Mesenchymal stem cell (in vitro differentiated cells and primary cell): ENCODE measurements around the gene EPAS1.

Experiments used
- DNase-seq: peaks from one replicate; pipeline ENCODE4 v3.0.0-alpha.2; 2013
- H2AFZ ChIP-seq: one replicate; pipeline ENCODE4 v1.6.1; 2013; ENCODE audit warnings: low read depth, mild to moderate bottlenecking, control low read depth, inconsistent platforms, low read length, moderate library complexity
- H2AK5ac ChIP-seq: 2 replicates; pipeline ENCODE4 v1.6.1; 2013; ENCODE audit warnings: low read length, moderate library complexity, mild to moderate bottlenecking, inconsistent platforms; ENCODE audit not compliant: severe bottlenecking
- H2BK120ac ChIP-seq: one replicate; pipeline ENCODE4 v1.6.1; 2013; ENCODE audit warnings: low read depth, mild to moderate bottlenecking, inconsistent platforms, low read length, moderate library complexity
- H2BK12ac ChIP-seq, 2 experiments: one replicate each; pipeline ENCODE4 v1.6.1; 2013; ENCODE audit warnings: inconsistent platforms in 2 of 2, low read length in 2 of 2, mild to moderate bottlenecking in 2 of 2, moderate library complexity in 2 of 2, control low read depth in 1 of 2
- H2BK15ac ChIP-seq: one replicate; pipeline ENCODE4 v1.6.1; 2013; ENCODE audit warnings: mild to moderate bottlenecking, low read depth, inconsistent platforms; ENCODE audit not compliant: poor library complexity, severe bottlenecking
- H2BK5ac ChIP-seq: 2 replicates; pipeline ENCODE4 v1.6.1; 2013; ENCODE audit warnings: low read depth, mild to moderate bottlenecking, low read length, control low read depth, inconsistent platforms; ENCODE audit not compliant: poor library complexity, severe bottlenecking
- H3K14ac ChIP-seq, 2 experiments: one replicate each; pipeline ENCODE4 v1.6.1; 2013; ENCODE audit warnings: inconsistent platforms in 2 of 2, low read length in 2 of 2, control low read depth in 1 of 2, mild to moderate bottlenecking in 1 of 2, moderate library complexity in 1 of 2
- H3K18ac ChIP-seq, 2 experiments: one replicate each; pipeline ENCODE4 v1.6.1; 2013; ENCODE audit warnings: inconsistent platforms in 2 of 2, low read length in 2 of 2, control low read depth in 1 of 2, low read depth in 1 of 2, mild to moderate bottlenecking in 1 of 2
- H3K23ac ChIP-seq, 2 experiments: one replicate each; pipeline ENCODE4 v1.6.1; 2013; ENCODE audit warnings: inconsistent platforms in 2 of 2, low read length in 2 of 2, mild to moderate bottlenecking in 2 of 2, moderate library complexity in 2 of 2, control low read depth in 1 of 2
- H3K27ac ChIP-seq: 2 replicates; pipeline ENCODE4 v1.5.1; 2013; ENCODE audit warnings: mild to moderate bottlenecking, moderate library complexity, low read length, control low read depth, inconsistent platforms; ENCODE audit not compliant: poor library complexity, severe bottlenecking
- H3K27me3 ChIP-seq, 2 experiments: 2 replicates each; pipeline versions ENCODE4 v1.6.1 to v1.7.0; 2013; ENCODE audit warnings: low read length in 2 of 2, mild to moderate bottlenecking in 2 of 2, moderate library complexity in 2 of 2, control low read depth in 1 of 2, inconsistent platforms in 1 of 2; ENCODE audit not compliant: control insufficient read depth in 1 of 2, insufficient read depth in 1 of 2
- H3K36me3 ChIP-seq, 2 experiments: 2 replicates each; pipeline versions ENCODE4 v1.6.1 to v1.7.0; 2013; ENCODE audit warnings: low read length in 2 of 2, control low read depth in 1 of 2, inconsistent platforms in 1 of 2, low read depth in 1 of 2, mild to moderate bottlenecking in 1 of 2; ENCODE audit not compliant: insufficient read depth in 2 of 2, control insufficient read depth in 1 of 2
- H3K4ac ChIP-seq, 2 experiments: one replicate each; pipeline ENCODE4 v1.6.1; 2013; ENCODE audit warnings: inconsistent platforms in 2 of 2, low read length in 2 of 2, mild to moderate bottlenecking in 2 of 2, moderate library complexity in 2 of 2, control low read depth in 1 of 2, low read depth in 1 of 2
- H3K4me1 ChIP-seq: 2 replicates; pipeline ENCODE4 v1.6.1; 2013; ENCODE audit warnings: low read depth, low read length, control low read depth; ENCODE audit not compliant: control insufficient read depth, insufficient read depth
- H3K4me2 ChIP-seq: 2 replicates; pipeline ENCODE4 v1.6.1; 2013; ENCODE audit warnings: low read length, mild to moderate bottlenecking, inconsistent platforms; ENCODE audit not compliant: poor library complexity, severe bottlenecking
- H3K4me3 ChIP-seq, 2 experiments: 2 replicates each; pipeline versions ENCODE4 v1.5.1 to v1.7.0; 2013; ENCODE audit warnings: low read length in 2 of 2, mild to moderate bottlenecking in 2 of 2, control low read depth in 1 of 2, low read depth in 1 of 2; ENCODE audit not compliant: insufficient read depth in 1 of 2
- H3K79me1 ChIP-seq: replicated peaks from 2 replicates; pipeline ENCODE4 v1.6.1; 2013; ENCODE audit warnings: mild to moderate bottlenecking, control low read depth, low read length, inconsistent platforms; ENCODE audit not compliant: poor library complexity, severe bottlenecking
- H3K9ac ChIP-seq: 2 replicates; pipeline ENCODE4 v1.7.0; 2013; ENCODE audit warnings: mild to moderate bottlenecking, low read length, moderate library complexity
- H3K9me3 ChIP-seq: 2 replicates; pipeline ENCODE4 v1.7.0; 2013; ENCODE audit warnings: mild to moderate bottlenecking, low read length; ENCODE audit not compliant: control insufficient read depth
- H4K8ac ChIP-seq: one replicate; pipeline ENCODE4 v1.6.1; 2013; ENCODE audit warnings: inconsistent platforms, mild to moderate bottlenecking, low read length, moderate library complexity
- H4K91ac ChIP-seq: one replicate; pipeline ENCODE4 v1.6.1; 2013; ENCODE audit warnings: mild to moderate bottlenecking, low read length, inconsistent platforms
- WGBS: methylation state at CpG from one replicate; pipeline ENCODE4 v1.1.7; 2013; ENCODE audit warnings: mixed read lengths; 5-methylcytosine and 5-hydroxymethylcytosine counted together

EPAS1 gene

GRCh38 chr2:46290078-46290477 is 7.1 kb upstream of the EPAS1 start:
- 81% methylated on average over 4 of the region's 5 CpGs for WGBS
- no peaks in the 10 kb centered on the region for H3K36me3 ChIP-seq

GRCh38 chr2:46293466-46293865 is 3.7 kb upstream of the EPAS1 start:
- no peak for DNase-seq
- no peak overlapping the region for H2BK120ac ChIP-seq
- no peak overlapping the region for H3K4me2 ChIP-seq
- no peak overlapping the region for H3K18ac ChIP-seq
- no peaks in the 10 kb centered on the region for H3K36me3 ChIP-seq
- no peak overlapping the region for H2AFZ ChIP-seq
- no peak overlapping the region for H3K4ac ChIP-seq
- H4K8ac ChIP-seq = no peak overlapping the region
- no peak overlapping the region for H4K91ac ChIP-seq
- H3K79me1 ChIP-seq = peaks cover 6% of the 10 kb centered on the region
- WGBS = 88% methylated on average over 4 of the region's 4 CpGs
- peaks cover 0 to 11% of the 10 kb centered on the region in 2 experiments for H3K27me3 ChIP-seq
- no peak overlapping the region for H3K9ac ChIP-seq
- H2BK12ac ChIP-seq = no peak overlapping the region
- no peak overlapping the region for H3K23ac ChIP-seq
- no peak overlapping the region for H2BK5ac ChIP-seq
- no peak overlapping the region for H2BK15ac ChIP-seq
- no peak overlapping the region for H3K14ac ChIP-seq
- H3K27ac ChIP-seq = no peak overlapping the region
- no peak overlapping the region for H3K4me3 ChIP-seq
- no peaks in the 10 kb centered on the region for H3K9me3 ChIP-seq
- H2AK5ac ChIP-seq = no peak overlapping the region
- peaks cover 11% of the 10 kb centered on the region for H3K4me1 ChIP-seq

More at GRCh38 chr2:46290078-46290477, 7.1 kb upstream of the EPAS1 start:
- Histone ChIP-seq H3K4ac (no peak overlapping the region), H3K27ac (no peak overlapping the region), H3K4me2 (no peak overlapping the region), H3K23ac (no peak overlapping the region), H4K8ac (no peak overlapping the region), H2AK5ac (no peak overlapping the region), H3K4me1 (no peaks in the 10 kb centered on the region), H3K79me1 (no peaks in the 10 kb centered on the region), H4K91ac (no peak overlapping the region), H2BK5ac (no peak overlapping the region), H2BK12ac (no peak overlapping the region), H3K14ac (no peak overlapping the region), H2AFZ (no peak overlapping the region), H3K4me3 (no peak overlapping the region), H3K9me3 (no peaks in the 10 kb centered on the region), H3K9ac (no peak overlapping the region), H3K27me3 (peaks cover 4 to 8% of the 10 kb centered on the region in 2 experiments), H2BK15ac (no peak overlapping the region), H2BK120ac (no peak overlapping the region), H3K18ac (no peak overlapping the region)
- DNase-seq = no peak

DNA sequence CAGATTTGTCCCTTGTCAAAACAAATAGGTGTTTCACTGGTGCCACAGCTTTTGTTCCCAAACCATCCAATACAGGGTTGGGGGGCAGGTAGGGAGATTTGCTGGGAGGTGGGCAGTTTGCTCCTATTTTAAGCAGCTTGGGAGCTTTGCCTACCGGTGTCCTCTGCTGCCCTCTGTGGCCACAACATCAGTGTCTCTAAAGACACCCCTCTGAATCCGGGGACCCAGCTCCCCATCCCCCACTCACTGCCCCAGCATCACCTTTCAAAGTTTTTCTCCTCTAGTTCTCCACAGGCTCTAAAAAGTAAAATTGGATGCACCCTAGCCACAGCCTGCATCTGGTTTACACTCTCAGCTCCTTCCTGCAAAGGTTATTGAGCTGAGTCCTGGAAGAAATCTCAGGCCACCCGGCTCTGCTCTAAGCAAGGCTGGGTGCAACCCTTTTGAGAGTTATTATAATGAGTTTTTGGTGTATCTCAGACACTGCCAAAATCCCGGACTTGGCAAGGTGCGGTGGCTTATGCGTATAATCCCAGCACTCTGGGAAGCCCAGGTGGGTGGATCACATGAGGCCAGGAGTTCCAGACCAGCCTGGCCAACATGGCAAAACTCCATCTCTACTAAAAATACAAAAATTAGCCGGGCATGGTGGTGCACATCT is 2.9 kb upstream of the EPAS1 start:
- no peak overlapping the region for H3K4ac ChIP-seq
- no peak overlapping the region for H2AK5ac ChIP-seq
- H3K4me3 ChIP-seq = no peak overlapping the region
- H3K23ac ChIP-seq = no peak overlapping the region
- 70% methylated on average over 7 of the region's 7 CpGs for WGBS
- peaks cover 17% of the 10 kb centered on the region for H3K4me1 ChIP-seq
- H2AFZ ChIP-seq = no peak overlapping the region
- H2BK12ac ChIP-seq = no peak overlapping the region
- H3K36me3 ChIP-seq = no peaks in the 10 kb centered on the region
- H3K9ac ChIP-seq = no peak overlapping the region
- peaks cover 0 to 11% of the 10 kb centered on the region in 2 experiments for H3K27me3 ChIP-seq
- DNase-seq = peak; percentile 42
- no peaks in the 10 kb centered on the region for H3K9me3 ChIP-seq
- peaks cover 12% of the 10 kb centered on the region for H3K79me1 ChIP-seq
- no peak overlapping the region for H3K14ac ChIP-seq
- H2BK120ac ChIP-seq = no peak overlapping the region
- no peak overlapping the region for H3K4me2 ChIP-seq
- H4K8ac ChIP-seq = no peak overlapping the region
- no peak overlapping the region for H2BK15ac ChIP-seq
- H4K91ac ChIP-seq = no peak overlapping the region
- H3K18ac ChIP-seq = no peak overlapping the region
- H2BK5ac ChIP-seq = no peak overlapping the region
- no peak overlapping the region for H3K27ac ChIP-seq

DNA sequence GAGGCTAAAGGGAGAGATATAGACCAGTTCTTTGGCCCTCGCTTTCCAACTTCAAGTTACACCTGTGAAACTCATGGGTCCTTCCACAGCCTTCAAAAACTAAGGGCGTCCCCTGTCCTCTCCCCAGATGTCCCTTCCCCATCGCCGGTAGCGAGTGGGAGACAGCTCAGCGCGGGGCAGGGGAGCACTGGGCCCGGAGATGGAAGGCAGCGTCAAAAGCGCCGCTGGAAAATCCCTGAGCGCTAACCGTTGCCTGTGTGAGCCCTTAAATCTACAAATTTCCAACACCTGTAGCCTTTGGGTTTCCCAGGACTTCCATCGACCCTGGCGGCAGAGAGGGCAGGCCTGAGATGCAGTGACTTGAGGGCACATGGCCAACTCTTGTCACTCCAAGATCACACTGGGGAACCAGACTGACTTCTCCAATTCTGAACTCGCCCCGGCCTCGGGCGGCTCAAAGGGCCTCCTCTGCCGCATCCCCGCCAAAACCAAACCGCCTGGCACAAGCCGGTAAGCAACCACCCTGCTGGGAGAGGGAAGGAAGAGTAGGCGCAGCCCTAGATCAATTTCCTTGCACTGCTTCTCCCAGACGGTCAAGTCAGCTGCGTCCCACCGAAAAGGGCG is 879 bp upstream of the EPAS1 start:
- Histone ChIP-seq H2BK5ac (peak overlapping the region; percentile 61), H3K18ac (peak overlapping the region; percentile 8 to 92), H3K4me1 (peaks cover 21% of the 10 kb centered on the region), H3K4me2 (peak overlapping the region; percentile 96), H2AFZ (peak overlapping the region; percentile 92), H3K79me1 (peaks cover 15% of the 10 kb centered on the region), H3K4me3 (peak overlapping the region; percentile 80 to 91), H3K36me3 (no peaks in the 10 kb centered on the region), H2AK5ac (no peak overlapping the region), H3K23ac (peak overlapping the region in 1 of 2 experiments; percentile 81), H3K14ac (peak overlapping the region in 1 of 2 experiments; percentile 79), H4K91ac (peak overlapping the region; percentile 57), H3K9ac (peak overlapping the region; percentile 87), H3K27me3 (peaks cover 0 to 11% of the 10 kb centered on the region in 2 experiments), H2BK15ac (peak overlapping the region; percentile 84), H3K4ac (peak overlapping the region; percentile 85 to 86), H2BK120ac (peak overlapping the region; percentile 67), H2BK12ac (peak overlapping the region; percentile 47 to 94), H3K9me3 (no peaks in the 10 kb centered on the region), H3K27ac (no peak overlapping the region), H4K8ac (peak overlapping the region; percentile 85)
- DNase-seq = no peak
- 24% methylated on average over 28 of the region's 28 CpGs for WGBS
